SK-N-SH (cell line): ENCODE data around the gene TMEM167A. TPM values are rescaled to one million over a fixed set of nuclear protein-coding genes. Genes with fewer than 3 reads are reported as not detected.

Experiments used
- CTCF ChIA-PET: fragments of 300-600, 350-600 bp; formaldehyde crosslinking; extraction: SDS; loops from one replicate; lab custom pipeline; 2021; lab: Yijun Ruan, JAX
- POLR2A ChIA-PET: fragments of 350-600 bp; sonication (Branson Sonifier 250); formaldehyde crosslinking; extraction: SDS; loops from one replicate; lab custom pipeline; 2020; ENCODE audit warnings: antibody characterized with exemption, inconsistent platforms; lab: Yijun Ruan, JAX
- DNase-seq: peaks from one replicate; pipeline ENCODE4 v3.0.0; 2012
- H2AFZ ChIP-seq: fragments of 200-600 bp; sonication (generic); 2 replicates; pipeline ENCODE4 v1.8.1; 2016; ENCODE audit warnings: antibody characterized with exemption, mild to moderate bottlenecking, low read depth
- H3F3A ChIP-seq: fragments of 200-600 bp; sonication (generic); replicated peaks from 2 replicates; pipeline ENCODE3; 2016; ENCODE audit warnings: antibody characterized with exemption, mild to moderate bottlenecking; ENCODE audit not compliant: insufficient read depth
- H3K27ac ChIP-seq, 2 experiments: fragments of 200-500 bp in 1 of 2; fragments of 200-600 bp in 1 of 2; sonication (Bioruptor generic) in 1 of 2; sonication (generic), shearing (Covaris generic) in 1 of 2; 2 replicates each; pipeline versions ENCODE4 v1.5.1 to v1.6.1; 2014 to 2016; ENCODE audit warnings: low read depth in 2 of 2, inconsistent platforms in 1 of 2, low read length in 1 of 2, mild to moderate bottlenecking in 1 of 2, mixed read lengths in 1 of 2
- H3K27me3 ChIP-seq: fragments of 200-600 bp; sonication (generic), shearing (Covaris generic); 2 replicates; pipeline ENCODE4 v1.6.1; 2016; ENCODE audit warnings: mixed run types; ENCODE audit not compliant: insufficient read depth
- H3K36me3 ChIP-seq, 2 experiments: fragments of 200-500 bp in 1 of 2; fragments of 200-600 bp in 1 of 2; sonication (Bioruptor generic) in 1 of 2; sonication (generic) in 1 of 2; replicated peaks in 1 of 2; 2 replicates each; pipeline versions ENCODE3 to v1.5.1; 2014 to 2016; ENCODE audit warnings: low read length in 1 of 2, mild to moderate bottlenecking in 1 of 2; ENCODE audit not compliant: insufficient read depth in 2 of 2, control insufficient read depth in 1 of 2
- H3K4me1 ChIP-seq, 2 experiments: fragments of 200-500 bp in 1 of 2; fragments of 200-600 bp in 1 of 2; sonication (Bioruptor generic) in 1 of 2; sonication (generic), shearing (Covaris generic) in 1 of 2; 2 replicates each; pipeline versions ENCODE4 v1.5.1 to v1.6.1; 2014 to 2016; ENCODE audit warnings: low read depth in 1 of 2, low read length in 1 of 2, mixed run types in 1 of 2; ENCODE audit not compliant: insufficient read depth in 2 of 2, control insufficient read depth in 1 of 2
- H3K4me2 ChIP-seq: fragments of 200-600 bp; sonication (generic), shearing (Covaris generic); 2 replicates; pipeline ENCODE4 v1.6.1; 2017; ENCODE audit warnings: mixed run types
- H3K4me3 ChIP-seq, 2 experiments: fragments of 200-500 bp in 1 of 2; fragments of 200-600 bp in 1 of 2; sonication (Bioruptor generic) in 1 of 2; sonication (generic), shearing (Covaris generic) in 1 of 2; 2 replicates each; pipeline versions ENCODE4 v1.5.1 to v1.8.1; 2014 to 2016; ENCODE audit warnings: low read depth in 2 of 2, inconsistent platforms in 1 of 2, low read length in 1 of 2, mild to moderate bottlenecking in 1 of 2, mixed read lengths in 1 of 2, moderate library complexity in 1 of 2
- H3K79me2 ChIP-seq: fragments of 200-600 bp; sonication (generic); 2 replicates; pipeline ENCODE4 v1.8.1; 2017; ENCODE audit warnings: mild to moderate bottlenecking; ENCODE audit not compliant: insufficient read depth
- H3K9ac ChIP-seq: fragments of 200-600 bp; sonication (generic); 2 replicates; pipeline ENCODE4 v1.6.1; 2017; ENCODE audit warnings: mixed run types
- H3K9me2 ChIP-seq: fragments of 200-600 bp; sonication (generic); 2 replicates; pipeline ENCODE4 v1.6.1; 2017; ENCODE audit warnings: mixed run types
- H3K9me3 ChIP-seq: fragments of 200-600 bp; sonication (generic); 2 replicates; pipeline ENCODE4 v1.6.1; 2017; ENCODE audit warnings: mixed run types, mild to moderate bottlenecking, moderate library complexity
- H4K20me1 ChIP-seq: fragments of 200-600 bp; sonication (generic); 2 replicates; pipeline ENCODE4 v1.6.1; 2017; ENCODE audit warnings: mild to moderate bottlenecking, mixed run types; ENCODE audit not compliant: insufficient read depth
- EZH2phosphoT487 ChIP-seq: fragments of 200-600 bp; sonication (generic); IDR thresholded peaks from 2 replicates; pipeline ENCODE4 v1.6.1; 2017; ENCODE audit warnings: low read depth, mixed run types, mild to moderate bottlenecking, antibody characterized with exemption, moderate library complexity, borderline replicate concordance
- GABPA ChIP-seq: IDR thresholded peaks from 2 replicates; pipeline ENCODE4 v1.4.0; 2012; ENCODE audit warnings: low read depth, mild to moderate bottlenecking
- MEF2A ChIP-seq: IDR thresholded peaks from 2 replicates; pipeline ENCODE4 v1.4.0; 2012; ENCODE audit warnings: low read depth, borderline replicate concordance
- POLR2AphosphoS5 ChIP-seq: IDR thresholded peaks from 2 replicates; pipeline ENCODE4 v1.6.1; 2012; ENCODE audit warnings: low read depth, low read length
- RCOR1 ChIP-seq: fragments of 150-350 bp; IDR thresholded peaks from 2 replicates; pipeline ENCODE4 v1.6.1; 2017; ENCODE audit warnings: antibody characterized with exemption, low read length
- RFX5 ChIP-seq: IDR thresholded peaks from 2 replicates; pipeline ENCODE4 v1.6.1; 2012; ENCODE audit warnings: mild to moderate bottlenecking, improper control_type of control experiment, low read length
- SIN3A ChIP-seq: IDR thresholded peaks from 2 replicates; pipeline ENCODE4 v1.6.1; 2012; ENCODE audit warnings: low read depth, mild to moderate bottlenecking, low read length, moderate library complexity, borderline replicate concordance
- SMC3 ChIP-seq: IDR thresholded peaks from 2 replicates; pipeline ENCODE4 v1.6.1; 2012; ENCODE audit warnings: low read depth, low read length, improper control_type of control experiment
- TEAD4 ChIP-seq: IDR thresholded peaks from 2 replicates; pipeline ENCODE4 v1.4.0; 2012; ENCODE audit warnings: mild to moderate bottlenecking, borderline replicate concordance; ENCODE audit not compliant: insufficient read depth
- YY1 ChIP-seq: IDR thresholded peaks from 2 replicates; pipeline ENCODE4 v1.4.0; 2012; ENCODE audit warnings: low read depth, mild to moderate bottlenecking
- WGBS: methylation state at CpG from one replicate; pipeline ENCODE4 v1.1.6; 2017; ENCODE audit warnings: low lambda C conversion rate; 5-methylcytosine and 5-hydroxymethylcytosine counted together
- polyA plus RNA-seq, 3 experiments: library from polyadenylated mRNA; depleted of rRNA; stranded (reverse); fragments of >200 nt; gene quantifications; 2 replicates each; pipeline ENCODE4 v1.2.3, GENCODE V29; 2012
- TF ChIP-seq, protein P1 (sequence below): IDR thresholded peaks from 2 replicates; pipeline ENCODE4 v1.4.0; 2012; ENCODE audit warnings: low read depth, borderline replicate concordance
- TF ChIP-seq, protein P2 (sequence below): IDR thresholded peaks from 2 replicates; pipeline ENCODE4 v1.4.0; 2012; ENCODE audit warnings: low read depth
- TF ChIP-seq, protein P3 (sequence below): fragments of 200-600 bp; sonication (generic); IDR thresholded peaks from 2 replicates; pipeline ENCODE4 v1.6.1; 2017; ENCODE audit warnings: antibody characterized with exemption, mild to moderate bottlenecking, moderate library complexity

Gene TMEM167A
- polyA plus RNA-seq, 1 of the 3 experiments (the other 2 are of a cell fraction): 23.7 TPM

DNA sequence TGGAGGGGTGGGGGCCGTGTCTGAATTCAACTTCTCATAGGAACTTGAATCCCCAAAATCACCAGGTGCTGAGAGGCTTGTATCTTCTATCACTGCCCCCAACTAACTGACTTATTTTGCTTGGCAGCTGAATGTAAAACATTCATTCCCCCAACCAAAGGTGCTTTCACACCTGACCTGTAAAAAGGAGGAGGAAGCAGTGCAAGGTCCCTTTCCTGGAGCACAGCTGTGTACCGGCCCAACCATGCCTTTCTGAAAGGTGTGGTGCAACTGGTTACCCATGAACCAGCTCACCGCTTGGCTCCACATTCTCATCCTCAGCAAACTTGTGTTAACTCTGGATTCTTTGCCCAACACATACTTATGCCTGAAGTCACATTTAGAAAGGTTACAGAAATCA lies 34.7 kb downstream of the TMEM167A start (continued):
- TF ChIP-seq, protein P1, sequence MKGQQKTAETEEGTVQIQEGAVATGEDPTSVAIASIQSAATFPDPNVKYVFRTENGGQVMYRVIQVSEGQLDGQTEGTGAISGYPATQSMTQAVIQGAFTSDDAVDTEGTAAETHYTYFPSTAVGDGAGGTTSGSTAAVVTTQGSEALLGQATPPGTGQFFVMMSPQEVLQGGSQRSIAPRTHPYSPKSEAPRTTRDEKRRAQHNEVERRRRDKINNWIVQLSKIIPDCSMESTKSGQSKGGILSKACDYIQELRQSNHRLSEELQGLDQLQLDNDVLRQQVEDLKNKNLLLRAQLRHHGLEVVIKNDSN: no peak

DNA sequence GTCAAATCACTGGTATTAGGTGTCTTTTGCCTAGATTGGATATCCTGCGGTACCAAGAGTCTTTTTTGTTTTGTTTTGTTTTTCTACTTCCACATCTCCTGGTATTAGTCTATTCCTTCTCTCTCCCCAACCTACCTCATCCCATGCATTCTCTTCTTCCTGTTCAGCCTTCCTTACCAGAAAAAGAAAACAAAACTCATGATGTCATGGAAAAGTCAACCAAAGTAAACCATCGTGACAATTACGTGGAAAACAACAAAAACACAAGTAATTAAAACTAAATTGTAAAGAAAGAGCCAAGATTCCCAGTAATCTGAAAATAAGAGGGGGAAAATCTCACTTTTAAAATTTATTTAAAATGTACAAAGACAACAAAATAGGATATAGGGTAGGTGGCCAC lies 38.3 kb downstream of the TMEM167A start:
- no peak overlapping the region for H3K27ac ChIP-seq
- no peaks in the 10 kb centered on the region for H3K79me2 ChIP-seq
- H3K4me2 ChIP-seq: no peak overlapping the region
- H4K20me1 ChIP-seq: no peaks in the 10 kb centered on the region
- POLR2A ChIA-PET: no interaction called here
- H3K9ac ChIP-seq: no peak overlapping the region
- TF ChIP-seq, protein P2, sequence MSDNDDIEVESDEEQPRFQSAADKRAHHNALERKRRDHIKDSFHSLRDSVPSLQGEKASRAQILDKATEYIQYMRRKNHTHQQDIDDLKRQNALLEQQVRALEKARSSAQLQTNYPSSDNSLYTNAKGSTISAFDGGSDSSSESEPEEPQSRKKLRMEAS: no peak
- TF ChIP-seq EZH2phosphoT487 (no peak), RFX5 (no peak), SMC3 (no peak), SIN3A (no peak), YY1 (no peak), POLR2AphosphoS5 (no peak), GABPA (no peak), RCOR1 (no peak), TEAD4 (no peak), MEF2A (no peak)
- TF ChIP-seq, protein P3, sequence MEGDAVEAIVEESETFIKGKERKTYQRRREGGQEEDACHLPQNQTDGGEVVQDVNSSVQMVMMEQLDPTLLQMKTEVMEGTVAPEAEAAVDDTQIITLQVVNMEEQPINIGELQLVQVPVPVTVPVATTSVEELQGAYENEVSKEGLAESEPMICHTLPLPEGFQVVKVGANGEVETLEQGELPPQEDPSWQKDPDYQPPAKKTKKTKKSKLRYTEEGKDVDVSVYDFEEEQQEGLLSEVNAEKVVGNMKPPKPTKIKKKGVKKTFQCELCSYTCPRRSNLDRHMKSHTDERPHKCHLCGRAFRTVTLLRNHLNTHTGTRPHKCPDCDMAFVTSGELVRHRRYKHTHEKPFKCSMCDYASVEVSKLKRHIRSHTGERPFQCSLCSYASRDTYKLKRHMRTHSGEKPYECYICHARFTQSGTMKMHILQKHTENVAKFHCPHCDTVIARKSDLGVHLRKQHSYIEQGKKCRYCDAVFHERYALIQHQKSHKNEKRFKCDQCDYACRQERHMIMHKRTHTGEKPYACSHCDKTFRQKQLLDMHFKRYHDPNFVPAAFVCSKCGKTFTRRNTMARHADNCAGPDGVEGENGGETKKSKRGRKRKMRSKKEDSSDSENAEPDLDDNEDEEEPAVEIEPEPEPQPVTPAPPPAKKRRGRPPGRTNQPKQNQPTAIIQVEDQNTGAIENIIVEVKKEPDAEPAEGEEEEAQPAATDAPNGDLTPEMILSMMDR: no peak
- TF ChIP-seq, all 33 proteins: peak for 0
- CTCF ChIA-PET: no interaction called here
- 97% methylated on average over 3 of the region's 3 CpGs for WGBS
- no peaks in the 10 kb centered on the region for H3K27me3 ChIP-seq
- no peaks in the 10 kb centered on the region for H3F3A ChIP-seq
- peaks cover 0 to 22% of the 10 kb centered on the region in 2 experiments; a peak in 2 of 4 replicates for H3K4me1 ChIP-seq
- DNase-seq: no peak
- no peaks in the 10 kb centered on the region for H3K9me2 ChIP-seq
- H2AFZ ChIP-seq: no peak overlapping the region
- no peaks in the 10 kb centered on the region for H3K9me3 ChIP-seq
- H3K4me3 ChIP-seq: no peak overlapping the region
- no peaks in the 10 kb centered on the region for H3K36me3 ChIP-seq
